HG02852 (cell line): Measurements from ENCODE around the gene NUP85.
"Not testable (repeated sequence)": the region's sequence is repeated elsewhere in the genome, so short reads cannot be mapped to it uniquely, and the experiment has no call there.

ENCODE experiments used
- ATAC-seq: cut with Tn5 transposase; IDR thresholded peaks from one replicate; pipeline ENCODE4 v1.9.1; 2021; ENCODE audit warnings: mild to moderate bottlenecking, moderate library complexity; ENCODE audit not compliant: unreplicated experiment

The NUP85 gene

DNA sequence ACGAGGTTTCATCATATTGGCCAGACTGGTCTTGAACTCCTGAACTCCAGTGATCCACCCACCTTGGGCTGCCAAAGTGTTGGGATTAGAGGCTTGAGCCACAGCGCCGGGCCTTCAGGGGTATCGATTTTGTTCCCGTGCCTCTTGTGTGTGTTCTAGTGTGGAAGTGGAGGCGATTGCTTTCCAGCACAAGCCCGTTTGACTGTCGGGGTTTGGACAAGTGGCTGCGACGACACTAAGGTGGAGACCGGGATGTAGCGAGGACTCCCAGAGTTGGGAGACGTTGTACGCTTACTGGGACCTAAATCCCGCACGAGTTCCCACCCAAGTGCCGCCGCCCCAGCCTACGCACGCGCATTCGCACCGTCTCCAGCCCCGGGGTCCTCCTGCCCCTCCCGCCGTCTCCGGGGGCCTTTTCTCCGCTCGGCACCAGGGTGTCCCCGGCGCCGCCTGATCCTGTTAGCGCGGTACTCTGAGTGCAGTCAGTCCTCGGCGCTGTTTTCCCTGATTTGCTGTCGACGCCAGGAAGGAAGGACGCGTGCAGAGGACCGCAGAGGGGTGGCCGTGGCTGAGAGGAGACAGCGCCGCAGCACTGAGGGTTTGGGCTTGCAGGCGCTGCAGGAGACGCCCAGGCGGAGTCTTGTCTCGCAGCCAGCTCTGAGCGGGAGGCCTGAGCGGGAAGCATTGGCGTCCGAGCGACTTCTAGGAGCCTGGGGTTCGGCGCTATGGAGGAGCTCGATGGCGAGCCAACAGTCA, at the start of gene NUP85:
Gene NUP85, plus strand, starts transcription at position 643 of the 756 bp plus-strand sequence. Its CDS starts 83 bp downstream, at position 726.
- peak; percentile 76 for ATAC-seq

GRCh38 chr17:75158480-75158879, 47.0 kb upstream of the NUP85 start:
- ATAC-seq, result not testable (repeated sequence)

DNA sequence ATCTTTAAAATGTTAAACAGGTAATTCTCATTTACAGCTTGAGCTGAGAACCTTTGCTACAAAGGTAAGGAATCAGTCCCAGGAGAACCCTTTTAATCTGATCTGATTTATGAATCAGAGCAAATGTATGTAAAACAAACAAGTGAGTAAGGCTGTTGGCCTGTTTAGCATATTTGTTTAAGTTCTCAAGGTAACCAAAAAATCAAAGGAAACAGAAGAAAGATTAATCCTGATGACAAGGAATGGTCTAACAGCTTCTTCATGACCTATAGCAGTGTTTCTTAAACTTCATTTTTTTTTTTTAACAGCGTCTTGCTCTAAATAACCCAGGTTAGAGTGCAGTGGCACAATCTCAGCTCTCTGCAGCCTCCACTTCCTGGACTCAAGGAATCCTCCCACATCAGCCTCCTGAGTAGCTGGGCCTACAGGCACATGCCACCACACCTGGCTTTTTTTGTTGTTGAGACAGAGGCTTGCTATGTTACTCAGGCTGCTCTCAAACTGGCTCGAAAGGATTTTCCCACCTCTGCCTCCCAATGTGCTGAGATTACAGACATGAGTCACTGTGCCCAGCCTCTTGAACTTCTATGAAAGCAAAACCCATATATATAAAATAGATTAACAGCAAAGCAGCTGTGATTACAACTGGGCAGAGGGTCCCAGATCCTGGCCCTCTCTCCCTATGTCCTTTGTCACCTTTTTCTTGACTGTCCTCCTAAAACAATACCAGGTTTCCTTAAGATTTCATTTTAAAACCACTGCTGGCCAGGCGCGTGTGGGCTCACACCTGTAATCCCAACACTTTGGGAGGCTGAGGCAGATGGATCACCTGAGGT, 46.1 kb upstream of the NUP85 start:
- no peak for ATAC-seq

GRCh38 chr17:75160211-75160610, 45.3 kb upstream of the NUP85 start:
- no peak for ATAC-seq

GRCh38 chr17:75163074-75163473, 42.4 kb upstream of the NUP85 start:
- ATAC-seq, result no peak

DNA sequence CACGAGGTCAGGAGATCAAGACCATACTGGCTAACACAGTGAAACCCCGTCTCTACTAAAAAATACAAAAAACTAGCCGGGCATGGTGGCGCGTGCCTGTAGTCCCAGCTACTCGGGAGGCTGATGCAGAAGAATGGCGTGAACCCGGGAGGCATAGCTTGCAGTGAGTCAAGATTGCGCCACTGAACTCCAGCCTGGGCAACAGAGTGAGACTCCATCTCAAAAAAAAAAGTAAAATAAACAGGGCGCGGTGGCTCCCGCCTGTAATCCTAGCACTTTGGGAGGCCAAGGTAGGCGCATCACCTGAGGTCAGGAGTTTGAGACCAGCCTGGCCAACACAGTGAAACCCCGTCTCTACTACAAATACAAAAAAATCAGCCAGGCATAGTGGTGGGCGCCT, 40.9 kb upstream of the NUP85 start:
- not testable (repeated sequence) for ATAC-seq

GRCh38 chr17:75168998-75169397, 36.5 kb upstream of the NUP85 start:
- ATAC-seq, result no peak

GRCh38 chr17:75173526-75173925, 32.0 kb upstream of the NUP85 start:
- ATAC-seq, result no peak

DNA sequence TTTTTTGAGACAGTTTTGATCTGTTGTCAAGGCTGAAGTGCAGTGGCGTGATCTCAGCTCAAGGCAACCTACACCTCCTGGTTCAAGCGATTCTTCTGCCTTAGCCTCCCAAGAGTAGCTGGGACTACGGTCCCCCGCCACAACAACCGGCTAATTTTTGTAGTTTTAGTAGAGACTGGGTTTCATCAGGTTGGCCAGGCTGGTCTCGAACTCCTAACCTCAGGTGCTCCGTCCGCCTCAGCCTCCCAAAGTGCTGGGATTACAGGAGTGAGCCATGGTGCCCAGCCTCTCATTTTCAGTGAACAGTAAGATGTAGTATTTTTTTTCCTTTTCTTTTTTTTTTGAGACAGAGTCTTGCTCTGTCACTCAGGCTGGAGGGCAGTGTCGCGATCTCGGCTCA, 30.5 kb upstream of the NUP85 start:
- ATAC-seq, result no peak

- ATAC-seq, result no peak
These were observed 28.9 kb upstream of the NUP85 start for GRCh38 chr17:75176625-75177024.

DNA sequence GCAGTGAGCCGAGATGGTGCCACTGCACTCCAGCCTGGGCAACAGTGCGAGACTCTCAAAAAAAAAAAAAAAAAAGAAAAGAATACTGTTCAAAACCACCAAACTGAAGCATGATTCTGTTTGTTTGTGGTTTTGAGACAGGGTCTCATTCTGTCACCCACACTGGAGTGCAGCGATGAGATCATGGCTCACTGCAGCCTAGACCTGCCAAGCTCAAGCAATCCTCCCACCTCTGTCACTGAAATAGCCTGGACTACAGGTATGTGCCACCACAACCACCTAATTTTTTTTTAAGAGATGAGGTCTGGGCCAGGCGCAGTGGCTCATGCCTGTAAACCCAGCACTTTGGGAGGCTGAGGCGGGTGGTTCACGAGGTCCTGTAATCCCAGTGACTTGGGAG, 27.0 kb upstream of the NUP85 start:
- ATAC-seq, result no peak

DNA sequence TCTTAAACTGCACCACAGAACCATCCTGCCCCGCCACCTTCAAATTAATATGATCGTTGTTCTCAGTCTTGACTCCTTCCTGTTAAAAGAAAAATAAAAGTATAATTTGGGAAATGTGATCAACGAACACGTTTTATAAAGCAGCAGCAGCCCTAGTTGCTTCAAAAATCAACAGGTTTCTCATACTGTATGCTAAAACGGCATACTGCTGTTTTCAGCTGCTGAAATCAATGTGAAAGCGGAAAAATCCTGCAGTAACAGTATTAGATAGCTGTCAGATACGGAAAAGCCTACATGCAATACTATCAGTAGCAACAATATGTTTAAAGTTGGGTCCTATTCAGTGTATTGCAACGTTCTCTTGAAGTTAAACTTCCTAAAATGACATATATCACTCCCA, 24.4 kb upstream of the NUP85 start:
- no peak for ATAC-seq

- ATAC-seq, result peak; percentile 16
These were observed 23.7 kb upstream of the NUP85 start for GRCh38 chr17:75181608-75182318.

DNA sequence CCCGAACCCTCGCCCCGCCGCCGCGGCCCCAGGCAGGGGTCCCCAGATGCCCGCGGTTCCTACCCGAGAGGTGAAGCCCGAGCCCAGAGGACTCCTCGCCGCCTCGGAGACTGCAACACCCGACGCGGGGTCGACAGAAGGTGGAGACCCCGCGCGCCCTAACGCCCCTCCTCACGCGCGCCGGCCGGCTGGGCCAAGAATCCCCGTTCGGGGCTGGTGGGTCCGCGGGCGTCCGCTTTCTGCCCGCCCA, 23.2 kb upstream of the NUP85 start:
- ATAC-seq, result no peak

- ATAC-seq, result peak; percentile 75
These were observed 22.7 kb upstream of the NUP85 start, which contains the start of gene SUMO2 for GRCh38 chr17:75182569-75183436. SUMO2 (minus strand) TSS chr17:75182959; CDS start chr17:75182834, 125 bp downstream.

DNA sequence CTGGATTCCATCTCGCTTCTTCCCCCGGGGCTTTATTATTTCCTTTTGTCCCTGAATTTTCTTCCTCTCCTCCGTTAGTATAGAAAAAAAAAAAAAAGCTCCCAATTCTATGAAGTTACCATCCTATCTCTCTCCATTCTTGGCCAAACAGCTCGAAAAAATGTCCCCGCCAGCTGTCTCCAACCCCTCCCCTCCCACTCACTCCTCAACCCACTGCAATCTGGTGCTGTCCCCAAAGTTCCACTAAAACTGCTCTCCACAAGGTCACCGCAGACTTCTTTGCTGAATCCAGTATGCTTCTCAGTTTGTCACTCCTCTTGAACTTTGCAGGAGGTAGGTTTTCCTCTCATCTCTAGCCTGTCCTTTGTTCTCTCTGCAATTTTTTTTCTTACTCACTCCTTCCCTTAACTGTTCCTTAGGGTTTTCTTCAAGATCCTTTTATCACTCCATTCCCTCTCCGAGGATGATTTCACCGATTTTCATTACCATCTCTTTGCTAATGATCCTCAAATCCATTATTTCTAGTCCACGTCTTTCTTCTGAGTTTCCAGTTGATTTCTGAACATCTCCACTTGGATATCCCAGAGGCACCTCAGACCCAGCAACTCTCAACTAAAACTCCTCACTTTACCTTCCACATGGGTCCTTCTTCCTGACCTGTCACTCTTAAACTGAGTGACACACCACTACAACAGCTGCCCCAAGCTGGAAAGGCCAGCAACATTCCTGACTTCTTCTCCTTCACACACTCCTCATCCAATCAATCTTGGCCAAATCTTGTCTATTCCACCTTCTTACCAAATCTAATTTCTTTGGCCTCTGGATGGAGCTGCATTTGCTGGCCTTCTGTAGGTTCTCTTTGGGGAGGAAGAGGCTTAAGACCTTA, 21.2 kb upstream of the NUP85 start:
- ATAC-seq, result no peak

DNA sequence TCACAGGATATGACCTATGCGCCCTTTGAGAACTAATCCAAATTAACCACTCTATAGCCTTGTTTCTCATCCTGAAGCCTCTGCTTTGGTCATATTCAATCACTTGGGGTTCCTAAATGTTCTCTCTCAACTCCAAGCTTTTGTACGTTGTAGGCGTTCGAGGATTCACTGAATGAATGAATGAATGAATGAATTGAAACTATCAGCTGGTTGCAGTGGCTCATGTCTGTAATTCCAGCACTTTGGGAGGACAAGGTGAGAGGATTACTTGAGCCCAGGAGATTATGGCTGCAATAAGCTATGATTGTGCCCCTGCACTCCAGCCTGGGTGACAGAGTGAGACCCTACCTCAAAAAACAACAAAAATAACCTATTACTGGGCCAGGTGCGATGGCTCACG, 16.9 kb upstream of the NUP85 start:
- ATAC-seq, result no peak

DNA sequence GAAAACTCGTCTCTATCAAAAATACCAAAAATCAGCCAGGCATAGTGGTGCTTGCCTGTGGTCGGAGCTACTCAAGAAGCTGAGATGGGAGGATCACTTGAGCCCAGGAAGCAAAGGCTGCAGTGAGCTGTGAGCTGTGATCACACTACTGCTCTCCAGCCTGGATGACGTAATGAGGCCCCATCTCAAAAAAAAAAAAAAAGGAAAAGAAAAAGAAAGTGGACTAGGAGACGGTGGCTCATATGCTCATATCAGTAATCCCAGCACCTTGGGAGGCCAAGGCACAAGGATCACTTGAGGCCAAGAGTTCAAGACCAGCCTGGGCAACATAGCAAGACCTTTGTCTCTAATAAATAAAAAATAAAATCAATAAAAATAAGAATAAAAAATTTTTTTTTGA, 13.9 kb upstream of the NUP85 start:
- no peak for ATAC-seq

- no peak for ATAC-seq
These were observed 10.6 kb upstream of the NUP85 start for GRCh38 chr17:75194879-75195278.
